ENCODE measurements around the gene ING3. TPM values are rescaled to one million over a fixed set of nuclear protein-coding genes. Genes with fewer than 3 reads are reported as not detected.

ING3 gene
- total RNA-seq, 2 donors from 2014 or later: 12.6 to 14.9 TPM

DNA sequence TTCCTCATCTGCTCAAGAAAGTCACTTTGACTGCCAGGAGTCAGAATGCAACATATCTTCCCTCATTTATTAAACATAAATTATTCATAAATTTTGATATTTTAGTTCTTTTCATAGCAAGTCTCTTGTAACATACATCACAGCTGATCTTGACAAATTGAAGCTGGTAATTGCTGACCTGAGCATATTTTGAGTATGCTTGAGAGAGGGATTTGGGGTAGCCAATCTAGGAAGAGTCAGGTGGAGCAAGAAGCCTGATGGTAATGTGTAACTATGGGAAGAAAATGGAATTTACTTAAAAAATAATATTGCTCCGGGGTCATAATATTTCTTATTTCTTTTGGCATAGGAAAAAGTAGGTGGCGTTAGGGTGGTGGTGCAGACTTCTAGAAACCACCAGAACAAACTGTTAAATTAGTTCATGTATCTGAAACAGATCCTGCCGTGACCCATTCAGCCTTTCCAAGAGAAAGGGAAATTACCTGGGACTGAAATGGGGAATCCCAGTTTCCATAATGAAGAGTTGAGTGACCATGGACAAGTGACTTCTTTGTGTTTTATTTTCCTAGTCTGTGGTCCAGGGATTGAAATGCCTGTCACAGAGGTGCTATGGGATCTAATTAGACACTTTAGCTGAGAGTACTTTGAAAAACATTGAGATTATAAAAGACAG is 50.8 kb downstream of the ING3 start:
- Mint-ChIP-seq H3K36me3 (ENCODE audit: low read depth) (no peaks in the 10 kb centered on the region), H3K27me3 (ENCODE audit: insufficient read depth) (no peaks in the 10 kb centered on the region), H3K4me1 (peaks cover 3% of the 10 kb centered on the region), H3K4me3 (no peak overlapping the region), H3K27ac (no peak overlapping the region), H3K9me3 (no peaks in the 10 kb centered on the region)
- Histone ChIP-seq H3K9me3 (ENCODE audit: control insufficient read depth, low read length) (no peaks in the 10 kb centered on the region), H3K36me3 (ENCODE audit: control insufficient read depth, insufficient read depth, low read length) (no peaks in the 10 kb centered on the region), H3K27ac (ENCODE audit: low read depth, low read length) (no peak overlapping the region), H3K4me1 (ENCODE audit: control insufficient read depth, insufficient read depth, low read length) (peaks cover 3% of the 10 kb centered on the region), H3K9ac (ENCODE audit: extremely low read depth, low read length, poor library complexity, severe bottlenecking) (no peak overlapping the region), H3K4me3 (ENCODE audit: low read length) (no peak overlapping the region), H3K27me3 (ENCODE audit: control insufficient read depth, insufficient read depth, low read length, poor library complexity, severe bottlenecking) (no peaks in the 10 kb centered on the region)
- TF ChIP-seq, protein P1, sequence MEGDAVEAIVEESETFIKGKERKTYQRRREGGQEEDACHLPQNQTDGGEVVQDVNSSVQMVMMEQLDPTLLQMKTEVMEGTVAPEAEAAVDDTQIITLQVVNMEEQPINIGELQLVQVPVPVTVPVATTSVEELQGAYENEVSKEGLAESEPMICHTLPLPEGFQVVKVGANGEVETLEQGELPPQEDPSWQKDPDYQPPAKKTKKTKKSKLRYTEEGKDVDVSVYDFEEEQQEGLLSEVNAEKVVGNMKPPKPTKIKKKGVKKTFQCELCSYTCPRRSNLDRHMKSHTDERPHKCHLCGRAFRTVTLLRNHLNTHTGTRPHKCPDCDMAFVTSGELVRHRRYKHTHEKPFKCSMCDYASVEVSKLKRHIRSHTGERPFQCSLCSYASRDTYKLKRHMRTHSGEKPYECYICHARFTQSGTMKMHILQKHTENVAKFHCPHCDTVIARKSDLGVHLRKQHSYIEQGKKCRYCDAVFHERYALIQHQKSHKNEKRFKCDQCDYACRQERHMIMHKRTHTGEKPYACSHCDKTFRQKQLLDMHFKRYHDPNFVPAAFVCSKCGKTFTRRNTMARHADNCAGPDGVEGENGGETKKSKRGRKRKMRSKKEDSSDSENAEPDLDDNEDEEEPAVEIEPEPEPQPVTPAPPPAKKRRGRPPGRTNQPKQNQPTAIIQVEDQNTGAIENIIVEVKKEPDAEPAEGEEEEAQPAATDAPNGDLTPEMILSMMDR (conservative IDR thresholded peaks at IDR 0.05): no peak
- 60 to 84% methylated on average over 1 to 3 of the region's 3 CpGs for WGBS, 2 experiments (ENCODE audit: insufficient coverage in 1 of 2, insufficient read length in 1 of 2)
- no peak for DNase-seq

DNA sequence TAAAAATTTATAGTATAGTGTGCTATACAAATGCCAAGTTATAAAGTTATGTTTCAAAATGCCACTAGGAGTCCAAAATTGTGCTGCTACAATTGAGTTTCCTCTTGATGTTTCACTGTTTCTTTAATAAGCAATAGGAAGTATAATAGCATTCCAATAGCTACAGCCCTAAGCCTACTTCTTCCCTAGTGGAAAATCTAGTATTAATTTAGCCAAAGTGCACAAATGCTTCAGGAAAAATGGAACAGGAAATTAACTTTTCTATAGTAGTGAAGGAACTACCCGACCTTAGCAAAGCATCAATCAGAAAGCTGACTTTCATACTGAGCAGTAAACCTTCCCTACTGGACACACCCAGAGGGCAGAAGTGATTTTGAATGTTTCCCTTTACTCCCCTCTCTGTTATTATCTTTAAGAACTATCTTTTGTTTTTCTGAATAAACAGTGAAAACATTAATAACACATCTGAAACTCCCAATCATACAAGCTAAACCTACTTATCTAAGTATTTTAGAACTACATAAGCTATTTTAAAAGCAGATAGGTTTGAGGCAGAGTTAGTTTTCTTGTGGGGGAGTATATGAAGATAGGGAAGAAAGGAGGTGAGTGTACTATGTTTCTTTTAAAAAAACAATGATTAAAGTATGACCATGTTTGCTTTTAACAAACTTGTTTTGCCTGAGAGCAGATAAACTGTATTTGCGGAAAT is 51.6 kb downstream of the ING3 start:
- Mint-ChIP-seq H3K4me1 (peaks cover 10% of the 10 kb centered on the region), H3K27me3 (ENCODE audit: insufficient read depth) (no peaks in the 10 kb centered on the region), H3K9me3 (no peaks in the 10 kb centered on the region), H3K4me3 (no peak overlapping the region), H3K27ac (no peak overlapping the region), H3K36me3 (ENCODE audit: low read depth) (no peaks in the 10 kb centered on the region)
- Histone ChIP-seq H3K27me3 (ENCODE audit: control insufficient read depth, insufficient read depth, low read length, poor library complexity, severe bottlenecking) (no peaks in the 10 kb centered on the region), H3K9ac (ENCODE audit: extremely low read depth, low read length, poor library complexity, severe bottlenecking) (no peak overlapping the region), H3K4me1 (ENCODE audit: control insufficient read depth, insufficient read depth, low read length) (peaks cover 7% of the 10 kb centered on the region), H3K9me3 (ENCODE audit: control insufficient read depth, low read length) (no peaks in the 10 kb centered on the region), H3K4me3 (ENCODE audit: low read length) (no peak overlapping the region), H3K36me3 (ENCODE audit: control insufficient read depth, insufficient read depth, low read length) (no peaks in the 10 kb centered on the region), H3K27ac (ENCODE audit: low read depth, low read length) (no peak overlapping the region)
- TF ChIP-seq, protein P1 (conservative IDR thresholded peaks at IDR 0.05): no peak
- DNase-seq: no peak
- WGBS, 2 experiments (ENCODE audit: insufficient coverage in 1 of 2, insufficient read length in 1 of 2): 92% methylated on average over 2 of the region's 2 CpGs; no CpG with 5 or more reads in 1 of the 2 experiments

DNA sequence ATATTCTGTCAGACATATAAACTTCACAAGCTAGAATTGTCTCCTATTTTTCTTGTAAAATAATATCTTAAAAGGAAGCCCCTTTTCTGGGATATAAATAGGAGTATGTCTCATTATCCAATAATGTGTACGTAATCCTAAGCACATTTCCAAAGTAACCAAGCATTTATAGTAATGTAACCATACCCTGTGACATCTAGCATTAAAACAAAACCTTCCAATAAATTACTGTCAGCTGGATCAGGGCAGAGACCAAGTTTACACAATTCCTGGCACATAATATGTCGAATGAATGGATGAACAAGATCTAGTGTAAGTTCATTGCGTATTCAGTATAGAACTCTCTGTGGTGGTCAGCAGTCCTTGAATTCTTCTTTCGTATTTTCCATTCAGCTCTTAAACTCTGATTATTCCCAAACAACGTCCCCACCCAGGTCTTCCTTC is 52.2 kb downstream of the ING3 start:
- Mint-ChIP-seq H3K36me3 (ENCODE audit: low read depth) (no peaks in the 10 kb centered on the region), H3K27me3 (ENCODE audit: insufficient read depth) (no peaks in the 10 kb centered on the region), H3K4me3 (no peak overlapping the region), H3K27ac (no peak overlapping the region), H3K4me1 (peaks cover 10% of the 10 kb centered on the region), H3K9me3 (no peaks in the 10 kb centered on the region)
- Histone ChIP-seq H3K4me3 (ENCODE audit: low read length) (no peak overlapping the region), H3K9me3 (ENCODE audit: control insufficient read depth, low read length) (no peaks in the 10 kb centered on the region), H3K27me3 (ENCODE audit: control insufficient read depth, insufficient read depth, low read length, poor library complexity, severe bottlenecking) (no peaks in the 10 kb centered on the region), H3K4me1 (ENCODE audit: control insufficient read depth, insufficient read depth, low read length) (peaks cover 7% of the 10 kb centered on the region), H3K9ac (ENCODE audit: extremely low read depth, low read length, poor library complexity, severe bottlenecking) (no peak overlapping the region), H3K36me3 (ENCODE audit: control insufficient read depth, insufficient read depth, low read length) (no peaks in the 10 kb centered on the region), H3K27ac (ENCODE audit: low read depth, low read length) (no peak overlapping the region)
- TF ChIP-seq, protein P1 (conservative IDR thresholded peaks at IDR 0.05): no peak
- 88 to 90% methylated on average over 4 to 5 of the region's 5 CpGs for WGBS, 2 experiments (ENCODE audit: insufficient coverage in 1 of 2, insufficient read length in 1 of 2)
- no peak for DNase-seq
